A673 (cell line): Measurements from ENCODE around the gene ERG.

Experiments used
- EZH2 ChIP-seq: fragments of 200-600 bp; sonication (generic); IDR thresholded peaks from 2 replicates; pipeline ENCODE4 v1.6.1; 2017; ENCODE audit warnings: borderline replicate concordance, low read depth, mild to moderate bottlenecking, mixed read lengths, antibody characterized with exemption, low read length; ENCODE audit not compliant: poor library complexity, severe bottlenecking
- TF ChIP-seq, protein P1 (sequence below): fragments of 300-800, 200-600 bp; sonication (generic); conservative IDR thresholded peaks from 2 replicates; pipeline ENCODE4 v1.5.1; 2017; ENCODE audit warnings: low read depth, mild to moderate bottlenecking, antibody characterized with exemption, low read length, moderate library complexity, mixed read lengths

DNA sequence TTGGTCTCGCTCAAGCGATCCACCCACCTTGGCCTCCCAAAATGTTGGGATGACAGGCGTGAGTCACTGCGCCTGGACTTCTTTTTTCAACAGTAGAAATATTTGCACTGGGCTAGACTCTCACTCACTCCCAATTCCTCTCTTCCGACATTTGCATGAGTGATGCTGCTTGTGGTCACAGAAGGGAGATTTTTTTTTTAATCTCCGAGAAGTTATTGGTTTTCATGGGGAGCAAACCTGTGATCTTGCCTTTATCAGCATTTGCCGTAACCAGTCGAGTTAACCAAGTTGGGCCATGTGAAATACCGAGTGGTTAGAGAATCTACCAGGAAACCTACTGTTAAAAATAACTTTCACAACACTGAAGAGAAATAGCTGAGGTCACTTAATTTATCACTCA lies 21.1 kb downstream of the ERG start:
- TF ChIP-seq, protein P1, sequence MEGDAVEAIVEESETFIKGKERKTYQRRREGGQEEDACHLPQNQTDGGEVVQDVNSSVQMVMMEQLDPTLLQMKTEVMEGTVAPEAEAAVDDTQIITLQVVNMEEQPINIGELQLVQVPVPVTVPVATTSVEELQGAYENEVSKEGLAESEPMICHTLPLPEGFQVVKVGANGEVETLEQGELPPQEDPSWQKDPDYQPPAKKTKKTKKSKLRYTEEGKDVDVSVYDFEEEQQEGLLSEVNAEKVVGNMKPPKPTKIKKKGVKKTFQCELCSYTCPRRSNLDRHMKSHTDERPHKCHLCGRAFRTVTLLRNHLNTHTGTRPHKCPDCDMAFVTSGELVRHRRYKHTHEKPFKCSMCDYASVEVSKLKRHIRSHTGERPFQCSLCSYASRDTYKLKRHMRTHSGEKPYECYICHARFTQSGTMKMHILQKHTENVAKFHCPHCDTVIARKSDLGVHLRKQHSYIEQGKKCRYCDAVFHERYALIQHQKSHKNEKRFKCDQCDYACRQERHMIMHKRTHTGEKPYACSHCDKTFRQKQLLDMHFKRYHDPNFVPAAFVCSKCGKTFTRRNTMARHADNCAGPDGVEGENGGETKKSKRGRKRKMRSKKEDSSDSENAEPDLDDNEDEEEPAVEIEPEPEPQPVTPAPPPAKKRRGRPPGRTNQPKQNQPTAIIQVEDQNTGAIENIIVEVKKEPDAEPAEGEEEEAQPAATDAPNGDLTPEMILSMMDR = no peak
- no peak for TF ChIP-seq EZH2
